AG08396 (cell line): ENCODE data around the gene ZNF331.

Source experiments
- DNase-seq: peaks from one replicate; pipeline ENCODE4 v3.0.0; 2012; ENCODE audit warnings: low spot score, mixed read lengths

The ZNF331 gene

GRCh38 chr19:53576941-53577653 lies 39.2 kb downstream of the ZNF331 start:
- no peak for DNase-seq

- no peak for DNase-seq
Measured at GRCh38 chr19:53577968-53578367, 40.0 kb downstream of the ZNF331 start.

GRCh38 chr19:53579518-53579917 lies 41.6 kb downstream of the ZNF331 start:
- no peak for DNase-seq

DNA sequence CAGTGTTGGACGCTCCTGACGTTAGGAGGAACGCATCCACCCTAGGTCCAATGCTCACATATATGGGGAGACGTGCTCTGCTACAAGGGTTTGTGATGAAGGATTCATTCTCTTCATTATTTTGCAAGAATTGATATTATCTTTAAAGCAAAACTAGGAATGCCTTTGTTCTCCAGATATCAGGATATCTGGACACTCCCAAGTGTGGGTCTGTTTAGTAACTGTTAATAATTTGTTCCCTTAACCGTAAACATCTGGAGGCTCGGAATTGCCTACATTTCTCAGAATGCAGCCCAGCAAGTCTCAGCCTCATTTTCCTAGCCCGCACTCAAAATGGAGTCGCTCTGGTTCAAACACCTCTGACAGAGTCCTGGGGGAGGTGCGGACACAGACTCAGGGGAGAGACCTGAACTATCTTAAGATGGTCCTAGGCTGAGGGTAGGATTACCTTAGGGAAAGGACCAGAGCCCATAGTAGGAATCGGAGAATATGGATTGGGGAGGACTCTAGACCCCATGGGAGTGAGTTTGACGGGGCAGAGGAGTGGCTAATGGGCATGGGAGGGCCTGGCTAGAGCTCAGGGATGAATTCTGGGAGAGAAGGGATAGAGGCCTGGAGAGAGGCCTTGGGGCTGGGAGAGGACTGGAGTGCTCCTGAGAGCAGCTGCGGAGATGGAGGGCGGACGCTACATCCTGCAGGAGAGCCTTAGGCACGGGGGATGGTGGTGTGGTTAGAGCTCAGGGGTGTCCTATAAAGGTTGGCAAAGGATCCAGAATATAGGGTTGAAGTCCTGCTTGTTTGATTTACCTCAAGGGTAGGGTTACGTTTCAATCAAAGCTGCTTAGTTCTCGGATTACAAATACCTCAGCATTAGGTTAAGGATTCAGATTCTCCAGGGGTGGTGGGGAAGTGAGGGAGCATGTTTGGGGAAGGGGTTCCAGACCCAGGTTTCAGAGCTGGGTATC lies 43.2 kb downstream of the ZNF331 start:
- DNase-seq = no peak

- no peak for DNase-seq
Measured at GRCh38 chr19:53581871-53582279, 43.9 kb downstream of the ZNF331 start.

GRCh38 chr19:53583181-53583580 lies 45.2 kb downstream of the ZNF331 start:
- DNase-seq = no peak

DNA sequence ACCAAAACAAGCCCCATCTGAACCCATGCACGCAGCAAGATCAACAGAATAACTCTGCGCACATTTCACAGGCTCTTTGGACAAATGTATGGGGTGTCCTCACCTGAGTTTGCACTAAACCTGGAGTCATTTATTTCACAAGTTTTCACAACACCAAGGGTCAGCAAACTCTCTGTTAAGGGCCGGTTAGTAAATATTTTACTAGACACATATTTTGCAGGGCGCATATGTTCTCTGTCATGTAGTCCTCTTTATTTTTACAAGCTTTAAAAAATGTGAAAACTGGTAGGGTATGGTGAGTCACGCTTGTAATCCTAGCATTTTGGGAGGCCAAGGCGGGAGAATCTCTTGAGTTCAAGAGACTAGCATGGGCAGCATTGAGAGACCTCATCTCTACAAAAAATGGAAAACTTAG lies 48.3 kb downstream of the ZNF331 start:
- no peak for DNase-seq

DNA sequence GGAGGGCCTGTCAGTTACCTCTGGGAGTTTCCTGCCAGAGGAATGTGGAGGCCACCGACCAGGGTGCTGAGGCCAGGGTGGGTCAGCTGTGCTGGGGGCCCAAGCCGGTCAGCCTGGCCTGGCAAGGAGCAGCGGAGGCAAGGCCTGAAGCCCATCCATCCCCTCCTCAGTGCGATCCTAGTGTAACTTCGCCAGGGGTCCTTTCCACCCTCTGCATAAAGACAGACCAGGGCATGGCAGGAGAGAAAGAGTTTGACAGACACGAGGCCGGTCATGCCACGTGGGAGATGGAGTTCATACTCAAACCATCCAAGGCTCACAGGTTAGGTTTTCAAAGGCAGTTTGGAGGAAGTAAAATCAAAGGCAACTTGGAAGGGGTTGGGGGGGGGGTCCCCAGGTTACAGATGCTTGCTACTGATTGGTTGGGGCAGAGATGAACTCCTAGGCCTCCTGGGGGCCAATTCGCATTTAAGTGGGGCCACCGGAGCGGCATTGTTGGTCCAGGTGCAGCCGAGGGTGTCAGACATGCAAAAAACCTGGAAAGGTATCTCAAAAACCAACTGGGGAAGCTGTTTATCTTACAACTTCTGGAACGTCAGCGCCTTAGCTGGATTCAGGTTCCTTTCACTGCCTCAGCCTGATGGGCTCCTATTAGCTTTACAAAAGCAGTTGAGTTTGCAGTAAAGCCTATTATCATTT lies 57.0 kb downstream of the ZNF331 start:
- no peak for DNase-seq

DNA sequence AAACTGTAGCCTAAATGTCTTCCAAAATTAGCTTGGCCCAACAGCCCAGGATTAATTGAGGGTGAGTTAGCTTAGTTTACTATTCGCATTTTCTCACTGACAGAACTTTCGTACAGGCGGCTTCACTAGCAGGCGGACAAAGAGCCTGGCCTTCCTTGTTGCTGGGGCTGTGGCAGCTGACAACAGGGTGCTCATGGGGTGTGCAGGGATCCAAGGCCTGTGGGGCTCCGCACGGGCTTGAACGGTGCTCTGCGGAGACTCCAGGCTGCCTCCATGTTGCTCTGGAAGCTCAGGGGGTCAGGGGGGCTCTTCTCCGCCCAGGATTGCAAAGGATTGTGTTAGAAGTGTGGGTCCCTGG lies 57.5 kb downstream of the ZNF331 start:
- no peak for DNase-seq

GRCh38 chr19:53596056-53596455 lies 58.1 kb downstream of the ZNF331 start:
- no peak for DNase-seq

- no peak for DNase-seq
Measured at GRCh38 chr19:53597023-53597422, 59.1 kb downstream of the ZNF331 start.

DNA sequence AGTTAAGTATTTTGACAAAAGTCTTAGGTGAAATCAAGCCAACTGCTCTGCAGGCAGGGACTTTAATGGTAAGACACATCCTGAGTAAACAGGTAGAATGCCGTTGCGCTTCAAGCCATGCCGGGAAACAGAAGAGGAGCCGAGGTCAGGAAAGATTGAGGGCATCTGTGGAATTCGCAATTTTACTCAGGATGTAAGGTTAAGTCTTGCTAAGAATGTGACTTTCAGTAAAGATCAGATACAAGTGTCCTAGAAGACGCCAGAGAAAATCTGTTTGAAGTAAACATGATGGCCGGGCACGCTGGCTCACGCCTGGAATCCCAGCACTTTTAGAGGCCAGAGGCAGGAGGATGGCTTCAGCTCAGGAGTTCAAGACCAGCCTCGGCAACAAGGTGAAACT lies 60.4 kb downstream of the ZNF331 start:
- no peak for DNase-seq

DNA sequence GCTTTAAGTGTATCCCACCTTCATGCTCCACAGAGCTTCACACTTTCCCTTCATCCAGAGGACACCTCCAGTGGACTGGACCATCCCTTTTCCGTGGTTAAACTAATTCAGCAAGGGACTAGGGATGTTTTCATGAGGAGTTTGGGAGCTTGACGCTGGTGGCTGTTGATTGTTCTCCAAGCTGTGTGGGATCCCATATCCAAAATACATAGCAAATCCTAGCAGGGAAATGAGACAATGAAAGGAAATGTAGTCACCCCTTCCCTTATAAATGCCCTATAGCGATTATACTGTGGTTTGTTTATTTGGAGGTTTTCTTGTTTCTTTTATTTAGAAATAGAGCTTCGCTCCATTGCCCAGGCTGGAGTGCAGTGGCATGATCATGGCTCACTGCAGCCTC lies 62.3 kb downstream of the ZNF331 start:
- DNase-seq = no peak

GRCh38 chr19:53606031-53606430 lies 68.1 kb downstream of the ZNF331 start:
- DNase-seq = no peak

DNA sequence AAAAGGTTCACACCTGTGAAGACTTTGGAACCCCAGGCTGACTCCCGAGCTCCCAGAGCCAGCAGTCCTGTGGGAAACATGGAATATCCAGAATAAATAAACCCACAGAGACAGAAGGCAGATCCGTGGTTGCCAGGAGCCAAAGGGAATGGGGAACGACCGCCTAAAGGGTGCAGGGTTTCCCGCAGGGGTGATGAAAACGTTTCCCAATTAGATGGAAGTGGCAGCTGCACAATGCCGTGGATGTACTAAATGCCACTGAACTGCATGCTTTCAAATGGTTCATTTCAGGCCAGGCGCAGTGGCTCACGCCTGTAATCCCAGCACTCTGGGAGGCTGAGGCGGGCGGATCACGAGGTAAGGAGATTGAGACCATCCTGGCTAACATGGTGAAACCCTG lies 70.4 kb downstream of the ZNF331 start:
- no peak for DNase-seq

DNA sequence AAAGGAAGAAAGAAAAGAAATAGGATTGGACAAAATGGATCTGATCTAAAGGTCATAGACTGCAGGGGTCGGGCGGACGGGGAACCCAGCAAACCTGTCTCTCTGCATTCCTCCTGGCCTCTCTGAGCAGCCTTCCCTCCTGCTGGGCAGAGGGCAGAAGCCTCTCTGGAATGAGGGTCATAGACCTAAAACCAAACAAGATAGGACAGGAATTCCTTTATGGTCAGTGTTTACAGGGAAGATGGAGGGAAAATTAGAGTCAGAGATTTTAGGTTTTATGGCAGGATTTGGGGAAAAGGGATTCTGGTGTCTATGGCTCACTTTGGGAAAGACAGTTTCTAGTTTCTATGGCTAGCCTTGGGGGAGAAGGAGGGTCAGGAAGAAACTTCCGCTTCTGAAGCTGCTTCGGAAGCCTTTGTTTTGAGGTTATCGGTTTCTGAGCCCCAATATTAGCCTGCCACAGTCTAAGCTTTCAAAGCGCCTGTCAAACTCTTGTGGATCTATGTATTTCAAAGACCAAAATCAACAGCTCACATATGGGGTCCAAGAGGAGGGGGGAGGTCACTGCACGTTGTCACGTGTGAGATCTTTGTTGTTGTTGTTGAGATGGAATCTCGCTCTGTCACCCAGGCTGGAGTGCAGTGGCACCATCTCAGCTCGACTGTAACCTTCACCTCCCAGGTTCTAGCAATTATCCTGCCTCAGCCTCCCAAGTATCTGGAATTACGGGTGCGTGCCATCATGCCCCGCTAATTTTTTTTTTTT lies 75.0 kb downstream of the ZNF331 start:
- no peak for DNase-seq

- no peak for DNase-seq
Measured at GRCh38 chr19:53621885-53622740, 84.2 kb downstream of the ZNF331 start.

GRCh38 chr19:53624771-53625545 lies 87.0 kb downstream of the ZNF331 start:
- DNase-seq = no peak

DNA sequence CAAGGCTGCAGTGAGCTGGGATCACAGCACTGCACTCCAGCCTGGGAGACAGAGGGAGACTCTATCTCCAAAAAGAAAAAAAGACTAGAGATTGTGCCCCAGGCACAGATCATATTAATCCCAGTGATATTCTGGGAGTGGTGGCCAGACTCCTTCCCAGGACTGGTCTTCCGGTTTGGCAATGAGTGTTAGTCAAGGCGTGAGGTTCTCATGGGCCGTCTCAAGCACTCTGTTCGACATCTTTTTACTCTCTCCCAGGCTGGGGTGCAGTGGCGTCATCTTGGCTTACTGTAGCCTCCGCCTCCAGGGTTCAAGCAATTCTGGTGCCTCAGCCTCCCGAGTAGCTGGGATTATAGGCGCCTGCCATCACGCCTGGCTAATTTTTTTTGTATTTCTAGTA lies 88.5 kb downstream of the ZNF331 start:
- no peak for DNase-seq

- DNase-seq = no peak
Measured at GRCh38 chr19:53626976-53627375, 89.0 kb downstream of the ZNF331 start.
